H1 (cell line): Measurements from ENCODE around the gene ALG11. TPM values are rescaled to one million over a fixed set of nuclear protein-coding genes. Genes with fewer than 3 reads are reported as not detected.
"Not testable (repeated sequence)": the region's sequence is repeated elsewhere in the genome, so short reads cannot be mapped to it uniquely, and the experiment has no call there.

ENCODE experiments used
- CTCF ChIA-PET: fragments of 300-600 bp; sonication (Branson Sonifier 250); formaldehyde crosslinking; loops from one replicate; lab custom pipeline; 2021; ENCODE audit not compliant: partially characterized antibody; lab: Charles Lee
- POLR2A ChIA-PET: fragments of 300-600 bp; sonication (Branson Sonifier 250); formaldehyde crosslinking; loops from one replicate; lab custom pipeline; 2021; ENCODE audit warnings: inconsistent platforms; ENCODE audit not compliant: partially characterized antibody; lab: Charles Lee
- DNase-seq, 2 experiments: peaks; one replicate each; pipeline versions ENCODE4 v3.0.0 to v3.0.0-alpha.2; 2010 to 2022; ENCODE audit warnings: low spot score in 2 of 2, low read depth in 1 of 2, mixed read lengths in 1 of 2
- FAIRE-seq: peaks from 2 replicates; lab custom pipeline; 2011; peaks lifted over from hg19 to GRCh38; lab: Jason Lieb, UNC
- H2AFZ ChIP-seq: 2 replicates; pipeline ENCODE4 v1.8.1; 2012; ENCODE audit warnings: low read length, inconsistent platforms
- H2AK5ac ChIP-seq: 2 replicates; pipeline ENCODE4 v1.6.1; 2013; ENCODE audit warnings: low read depth, low read length
- H2BK120ac ChIP-seq: replicated peaks from 2 replicates; pipeline ENCODE3; 2013; ENCODE audit warnings: low read depth, low read length, inconsistent platforms
- H2BK12ac ChIP-seq: 2 replicates; pipeline ENCODE4 v1.6.1; 2013; ENCODE audit warnings: low read depth, low read length
- H2BK15ac ChIP-seq: 2 replicates; pipeline ENCODE4 v1.6.1; 2013; ENCODE audit warnings: low read length
- H2BK20ac ChIP-seq: 2 replicates; pipeline ENCODE4 v1.6.1; 2013; ENCODE audit warnings: low read length
- H2BK5ac ChIP-seq: 2 replicates; pipeline ENCODE4 v1.6.1; 2013; ENCODE audit warnings: low read depth, low read length
- H3K14ac ChIP-seq: 2 replicates; pipeline ENCODE4 v1.6.1; 2013; ENCODE audit warnings: inconsistent platforms; ENCODE audit not compliant: insufficient read length
- H3K18ac ChIP-seq: 2 replicates; pipeline ENCODE4 v1.6.1; 2013; ENCODE audit warnings: low read length; ENCODE audit errors: extremely low read depth
- H3K23ac ChIP-seq: 2 replicates; pipeline ENCODE4 v1.6.1; 2013; ENCODE audit warnings: inconsistent platforms; ENCODE audit not compliant: insufficient read length
- H3K23me2 ChIP-seq: 2 replicates; pipeline ENCODE4 v1.6.1; 2013; ENCODE audit warnings: low read depth, low read length
- H3K27ac ChIP-seq: 2 replicates; pipeline ENCODE4 v1.6.1; 2011; ENCODE audit warnings: low read depth, low read length, inconsistent platforms
- H3K27me3 ChIP-seq, 4 experiments: replicated peaks in 1 of 4; 1 replicate in 1 of 4; 2 replicates in 3 of 4; pipeline versions ENCODE4 v1.6.1 to v1.8.1; 2011 to 2013; ENCODE audit warnings: low read length in 3 of 4, mild to moderate bottlenecking in 3 of 4, inconsistent platforms in 2 of 4, mixed read lengths in 2 of 4, moderate library complexity in 1 of 4; ENCODE audit not compliant: control insufficient read depth in 3 of 4, insufficient read depth in 3 of 4; ENCODE audit errors: extremely low read depth in 1 of 4
- H3K36me3 ChIP-seq, 4 experiments: 2 replicates each; pipeline versions ENCODE4 v1.6.1 to v1.8.1; 2011 to 2013; ENCODE audit warnings: mild to moderate bottlenecking in 4 of 4, low read length in 3 of 4, moderate library complexity in 2 of 4, control low read depth in 1 of 4, inconsistent platforms in 1 of 4; ENCODE audit not compliant: insufficient read depth in 4 of 4, control insufficient read depth in 2 of 4
- H3K4ac ChIP-seq: replicated peaks from 2 replicates; pipeline ENCODE3; 2013; ENCODE audit warnings: low read length, low read depth, mixed read lengths, inconsistent platforms; ENCODE audit not compliant: insufficient read length
- H3K4me1 ChIP-seq, 4 experiments: replicated peaks in 1 of 4; 1 replicate in 1 of 4; 2 replicates in 3 of 4; pipeline versions ENCODE4 v1.6.1 to v1.8.1; 2011 to 2013; ENCODE audit warnings: low read length in 3 of 4, inconsistent platforms in 2 of 4, mixed read lengths in 1 of 4; ENCODE audit not compliant: insufficient read depth in 4 of 4, control insufficient read depth in 3 of 4
- H3K4me2 ChIP-seq, 2 experiments: 2 replicates each; pipeline versions ENCODE4 v1.6.1 to v1.8.1; 2011 to 2013; ENCODE audit warnings: low read depth in 2 of 2, low read length in 2 of 2, control low read depth in 1 of 2, inconsistent platforms in 1 of 2, mild to moderate bottlenecking in 1 of 2; ENCODE audit not compliant: insufficient read depth in 1 of 2
- H3K4me3 ChIP-seq, 4 experiments: fragments of 200-600, 300-600 bp in 1 of 4; sonication (generic), shearing (Covaris generic), sonication (Bioruptor Twin) in 1 of 4; 2 replicates each; pipeline versions ENCODE4 v1.5.1 to v1.8.1; 2011 to 2016; ENCODE audit warnings: low read length in 4 of 4, low read depth in 3 of 4, control low read depth in 2 of 4, inconsistent platforms in 2 of 4, mild to moderate bottlenecking in 2 of 4, mixed read lengths in 1 of 4, moderate library complexity in 1 of 4; ENCODE audit not compliant: insufficient read depth in 2 of 4; ENCODE audit errors: extremely low read depth in 1 of 4
- H3K56ac ChIP-seq: replicated peaks from 2 replicates; pipeline ENCODE3; 2013; ENCODE audit warnings: low read depth, mild to moderate bottlenecking, mixed read lengths, low read length, inconsistent platforms; ENCODE audit not compliant: insufficient read length
- H3K79me1 ChIP-seq: 2 replicates; pipeline ENCODE4 v1.6.1; 2013; ENCODE audit warnings: low read depth, low read length, control low read depth
- H3K79me2 ChIP-seq, 2 experiments: 2 replicates each; pipeline versions ENCODE4 v1.6.1 to v1.8.1; 2012 to 2013; ENCODE audit warnings: low read length in 2 of 2, mild to moderate bottlenecking in 2 of 2, inconsistent platforms in 1 of 2; ENCODE audit not compliant: insufficient read depth in 2 of 2, control insufficient read depth in 1 of 2
- H3K9ac ChIP-seq, 4 experiments: replicated peaks in 1 of 4; 1 replicate in 1 of 4; 2 replicates in 3 of 4; pipeline versions ENCODE4 v1.6.1 to v1.8.1; 2011 to 2013; ENCODE audit warnings: low read depth in 3 of 4, low read length in 3 of 4, control low read depth in 2 of 4, mild to moderate bottlenecking in 2 of 4, moderate library complexity in 2 of 4, inconsistent platforms in 1 of 4; ENCODE audit errors: extremely low read depth in 1 of 4
- H3K9me3 ChIP-seq, 2 experiments: 2 replicates each; pipeline versions ENCODE4 v1.6.1 to v1.8.1; 2012 to 2013; ENCODE audit warnings: mild to moderate bottlenecking in 2 of 2, moderate library complexity in 2 of 2, control low read depth in 1 of 2, inconsistent platforms in 1 of 2, low read depth in 1 of 2, low read length in 1 of 2, mixed read lengths in 1 of 2; ENCODE audit not compliant: insufficient read depth in 2 of 2
- H4K20me1 ChIP-seq, 2 experiments: replicated peaks in 1 of 2; 2 replicates each; pipeline versions ENCODE3 to v1.8.1; 2011 to 2013; ENCODE audit warnings: inconsistent platforms in 2 of 2, low read length in 2 of 2, mild to moderate bottlenecking in 1 of 2; ENCODE audit not compliant: insufficient read depth in 2 of 2, control insufficient read depth in 1 of 2
- H4K5ac ChIP-seq: 2 replicates; pipeline ENCODE4 v1.6.1; 2013; ENCODE audit warnings: low read length, low read depth, mixed read lengths, inconsistent platforms; ENCODE audit not compliant: insufficient read length
- H4K8ac ChIP-seq: 2 replicates; pipeline ENCODE4 v1.8.0; 2013; ENCODE audit warnings: mild to moderate bottlenecking, moderate library complexity, low read length, inconsistent platforms; ENCODE audit not compliant: insufficient read depth; ENCODE audit errors: extremely low read depth
- H4K91ac ChIP-seq: replicated peaks from 2 replicates; pipeline ENCODE3; 2013; ENCODE audit warnings: low read length, mixed read lengths, inconsistent platforms; ENCODE audit not compliant: insufficient read length
- CEBPB ChIP-seq: IDR thresholded peaks from 2 replicates; pipeline ENCODE4 v1.6.1; 2012; ENCODE audit warnings: low read depth, low read length
- RAD21 ChIP-seq, 2 experiments: IDR thresholded peaks in 1 of 2; conservative IDR thresholded peaks in 1 of 2; 2 replicates each; pipeline ENCODE4 v1.6.1; 2011; ENCODE audit warnings: low read depth in 2 of 2, low read length in 2 of 2, improper control_type of control experiment in 1 of 2, inconsistent platforms in 1 of 2, mild to moderate bottlenecking in 1 of 2, moderate library complexity in 1 of 2
- WGBS, 2 experiments: shearing (Covaris generic) in 1 of 2; methylation state at CpG; one replicate each; pipeline versions ENCODE4 v1.1.6 to v1.1.7; 2013 to 2015; ENCODE audit warnings: low lambda C conversion rate in 2 of 2, mixed read lengths in 2 of 2, inconsistent platforms in 1 of 2, low coverage in 1 of 2, missing lambda C conversion rate in 1 of 2; ENCODE audit not compliant: insufficient replicate concordance in 2 of 2, insufficient coverage in 1 of 2, insufficient read length in 1 of 2; ENCODE audit errors: extremely low coverage in 1 of 2, missing lambda C conversion rate in 1 of 2; 5-methylcytosine and 5-hydroxymethylcytosine counted together
- polyA plus RNA-seq, 7 experiments: library from polyadenylated mRNA; depleted of rRNA in 3 of 7; stranded (reverse) in 5 of 7; unstranded in 2 of 7; fragments of >200 nt in 5 of 7; fragments of 200-250 nt in 2 of 7; gene quantifications; 1 replicate in 5 of 7; 2 replicates in 1 of 7; 4 replicates in 1 of 7; pipeline versions ENCODE4 v1.2.1 to v1.2.3, GENCODE V29; 2011 to 2013; ENCODE audit warnings: missing spikeins in 2 of 7, mixed read lengths in 2 of 7
- total RNA-seq: library from RNA; stranded (reverse); fragmentation: NEBNext Ultra II Directional; extraction: Animal tissue kit (Norgen Biotek cat#: 25700); gene quantifications from 2 replicates; pipeline ENCODE4 v1.2.1, GENCODE V29; 2021

ALG11 gene
- total and polyA plus RNA-seq, 2 of the 8 experiments (the other 6 are each of a cell fraction or from before 2014, with no cell fraction given) = 5.2 to 39.9 TPM

DNA sequence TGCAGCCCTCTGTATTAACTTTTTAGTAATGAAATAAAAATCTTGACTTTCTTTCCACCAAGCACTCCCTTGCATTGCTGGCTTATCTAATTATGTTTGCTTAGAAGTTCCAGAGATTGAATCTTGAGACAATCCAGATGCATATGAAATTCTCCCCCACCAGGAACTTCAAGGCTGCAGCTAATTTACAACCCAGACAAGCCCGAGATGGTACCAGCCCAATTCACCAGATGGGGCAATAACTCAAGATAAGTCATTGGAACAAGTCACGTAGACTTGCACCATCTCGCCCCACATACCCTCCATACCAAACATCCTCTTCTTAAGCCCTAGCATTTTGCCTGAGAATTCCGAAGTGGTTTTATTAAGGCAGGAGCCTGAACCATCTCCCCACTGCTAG lies 41.3 kb downstream of the ALG11 start:
- 84% methylated on average over 4 of the region's 4 CpGs; no CpG with 5 or more reads in 1 of the 2 experiments for WGBS, 2 experiments
- H3K4me2 ChIP-seq = no peak overlapping the region
- peak; percentile 7 for FAIRE-seq

DNA sequence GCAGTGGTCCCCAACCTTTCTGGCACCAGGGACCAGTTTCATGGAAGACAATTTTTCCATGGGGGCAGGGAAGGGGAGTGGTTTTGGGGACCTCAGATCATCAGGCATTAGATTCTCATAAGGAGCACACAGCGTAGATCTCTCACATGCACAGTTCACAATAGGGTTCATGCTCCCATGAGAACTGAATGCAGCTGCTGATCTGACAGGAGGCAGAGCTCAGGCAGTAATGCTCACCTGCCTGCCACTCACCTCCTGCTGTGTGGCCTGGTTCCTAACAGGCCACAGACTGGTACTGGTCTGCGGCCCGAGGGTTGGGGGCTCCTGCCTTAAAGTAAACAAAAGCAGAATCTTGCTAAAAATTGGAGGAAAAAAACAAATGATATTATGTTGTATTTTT lies 48.9 kb downstream of the ALG11 start:
- H3K4ac ChIP-seq, H3K23ac ChIP-seq, H3K56ac ChIP-seq, H4K20me1 ChIP-seq, H3K9ac ChIP-seq, H2BK15ac ChIP-seq, H2BK20ac ChIP-seq, H3K27me3 ChIP-seq, H2BK12ac ChIP-seq, H2BK120ac ChIP-seq, H4K8ac ChIP-seq, H3K36me3 ChIP-seq, H3K4me3 ChIP-seq, POLR2A ChIA-PET, H3K79me1 ChIP-seq, H3K23me2 ChIP-seq, FAIRE-seq, H4K91ac ChIP-seq, H3K18ac ChIP-seq, H3K4me2 ChIP-seq, H3K27ac ChIP-seq, H4K5ac ChIP-seq, H2AK5ac ChIP-seq, DNase-seq, H3K4me1 ChIP-seq, H2BK5ac ChIP-seq, H3K14ac ChIP-seq, H3K79me2 ChIP-seq, H2AFZ ChIP-seq: not testable (repeated sequence)
- WGBS, 2 experiments = 94% methylated on average over 3 of the region's 3 CpGs; no CpG with 5 or more reads in 1 of the 2 experiments
- H3K9me3 ChIP-seq = peaks cover 16 to 26% of the 10 kb centered on the region in 2 experiments
- CTCF ChIA-PET = interaction anchor here (0.7 to 1.6 kb wide), 2 partner anchors 10 to 60 kb away, joined by 3 to 4 read pairs; no protein-coding TSS in a partner anchor

More for the DNA sequence above, 41.3 kb downstream of the ALG11 start:
- no peaks in the 10 kb centered on the region for H3K27me3 ChIP-seq
- H3K4ac ChIP-seq = no peak overlapping the region
- no peak overlapping the region for H2BK12ac ChIP-seq
- no peaks in the 10 kb centered on the region; a peak in 1 of 7 replicates for H3K4me1 ChIP-seq
- H4K8ac ChIP-seq = no peak overlapping the region
- H2BK15ac ChIP-seq = no peak overlapping the region
- no peaks in the 10 kb centered on the region for H3K79me2 ChIP-seq
- no peak overlapping the region for H2AFZ ChIP-seq
- H2BK5ac ChIP-seq = no peak overlapping the region
- no peak overlapping the region for H4K5ac ChIP-seq
- ChIA-PET POLR2A (no interaction called here), CTCF (no interaction called here)
- H3K23ac ChIP-seq = no peak overlapping the region
- no peak overlapping the region for H2BK120ac ChIP-seq
- H3K18ac ChIP-seq = no peak overlapping the region
- H4K20me1 ChIP-seq = no peaks in the 10 kb centered on the region
- H3K14ac ChIP-seq = no peak overlapping the region
- TF ChIP-seq CEBPB (no peak), RAD21 (IDR thresholded peaks at IDR 0.05 in 1 of 2, conservative IDR thresholded peaks at IDR 0.05 in 1 of 2; ENCODE audit: low read depth in 2 of 2, low read length in 2 of 2) (peak in 1 of 2 experiments; percentile 16; a peak in 2 of 4 replicates)
- no peaks in the 10 kb centered on the region for H3K9me3 ChIP-seq
- H4K91ac ChIP-seq = no peak overlapping the region
- no peaks in the 10 kb centered on the region for H3K79me1 ChIP-seq
- no peaks in the 10 kb centered on the region for H3K36me3 ChIP-seq
- no peak overlapping the region for H3K56ac ChIP-seq
- DNase-seq = no peak
- H3K9ac ChIP-seq = no peak overlapping the region
- H3K23me2 ChIP-seq = no peaks in the 10 kb centered on the region
- no peak overlapping the region for H3K27ac ChIP-seq
- no peak overlapping the region for H2AK5ac ChIP-seq
- no peak overlapping the region for H2BK20ac ChIP-seq
- no peak overlapping the region for H3K4me3 ChIP-seq
